Fibroblast of upper back skin (primary cell): Measurements from ENCODE around the gene RDX.
"Not testable (repeated sequence)": the region's sequence is repeated elsewhere in the genome, so short reads cannot be mapped to it uniquely, and the experiment has no call there.

Experiments
- DNase-seq: peaks from one replicate; pipeline ENCODE4 v3.0.0-alpha.2; 2013

The RDX gene

GRCh38 chr11:110296226-110297075 is at the start of gene RDX:
Gene RDX, minus strand, starts transcription at chr11:110296614. Its CDS starts 16,922 bp downstream, at chr11:110279692.
- peak; percentile 75 for DNase-seq

DNA sequence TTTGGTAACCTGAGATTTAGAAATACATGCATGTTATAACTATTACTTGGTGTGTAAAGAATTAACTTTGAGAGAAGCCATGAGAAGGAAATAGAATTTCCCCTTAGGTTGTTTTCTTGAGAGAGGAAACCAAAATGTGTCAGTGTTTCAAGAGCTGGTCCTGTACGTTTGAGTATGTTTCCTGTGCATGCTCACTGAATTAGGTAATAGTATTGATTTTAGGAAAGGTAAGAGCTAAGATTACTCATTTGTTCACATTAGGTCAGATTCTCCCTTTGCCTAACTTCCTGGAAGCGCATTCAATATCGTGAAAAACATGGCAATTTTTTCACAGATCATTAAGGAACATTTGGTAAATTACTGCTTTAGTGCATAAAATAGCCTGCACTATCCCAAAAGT is 49.3 kb upstream of the RDX start:
- DNase-seq, result no peak

GRCh38 chr11:110340436-110340835 is 44.0 kb upstream of the RDX start:
- DNase-seq, result no peak

GRCh38 chr11:110339456-110340250 is 43.2 kb upstream of the RDX start:
- no peak for DNase-seq

- DNase-seq, result no peak
Measured at GRCh38 chr11:110338684-110339083, 42.3 kb upstream of the RDX start.

DNA sequence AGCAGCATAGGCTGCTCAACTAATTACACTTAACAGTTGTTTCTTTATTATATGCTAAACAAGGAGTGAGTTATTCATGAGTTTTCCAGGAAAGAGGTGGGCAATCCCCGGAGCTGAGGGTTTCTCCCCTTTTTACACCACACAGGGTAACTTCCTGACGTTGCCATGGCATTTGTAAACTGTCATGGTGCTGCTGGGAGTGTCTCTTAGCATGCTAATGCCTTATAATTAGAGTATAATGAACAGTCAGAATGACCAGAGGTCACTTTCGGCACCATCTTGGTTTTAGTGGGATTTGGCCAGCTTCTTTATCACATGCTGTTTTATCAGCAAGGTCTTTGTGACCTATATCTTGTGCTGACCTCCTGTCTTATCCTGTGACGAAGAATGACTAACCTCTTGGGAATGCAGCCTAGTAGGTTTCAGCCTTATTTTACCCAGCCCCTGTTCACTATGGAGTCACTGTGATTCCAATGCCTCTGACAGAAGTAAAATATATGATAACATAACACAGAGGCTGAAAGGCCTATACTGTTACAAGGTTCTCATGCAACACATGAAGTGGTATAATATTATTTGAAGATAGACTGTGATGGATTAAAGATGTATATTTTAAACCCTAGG is 41.3 kb upstream of the RDX start:
- peak; percentile 18 for DNase-seq

GRCh38 chr11:110336054-110336453 is 39.6 kb upstream of the RDX start:
- DNase-seq, result no peak

GRCh38 chr11:110335358-110335757 is 38.9 kb upstream of the RDX start:
- DNase-seq, result no peak

GRCh38 chr11:110331626-110332025 is 35.2 kb upstream of the RDX start:
- DNase-seq, result no peak

- no peak for DNase-seq
Measured at GRCh38 chr11:110329445-110329844, 33.0 kb upstream of the RDX start.

- DNase-seq, result no peak
Measured at GRCh38 chr11:110327508-110327907, 31.1 kb upstream of the RDX start.

- no peak for DNase-seq
Measured at GRCh38 chr11:110323786-110324185, 27.4 kb upstream of the RDX start.

DNA sequence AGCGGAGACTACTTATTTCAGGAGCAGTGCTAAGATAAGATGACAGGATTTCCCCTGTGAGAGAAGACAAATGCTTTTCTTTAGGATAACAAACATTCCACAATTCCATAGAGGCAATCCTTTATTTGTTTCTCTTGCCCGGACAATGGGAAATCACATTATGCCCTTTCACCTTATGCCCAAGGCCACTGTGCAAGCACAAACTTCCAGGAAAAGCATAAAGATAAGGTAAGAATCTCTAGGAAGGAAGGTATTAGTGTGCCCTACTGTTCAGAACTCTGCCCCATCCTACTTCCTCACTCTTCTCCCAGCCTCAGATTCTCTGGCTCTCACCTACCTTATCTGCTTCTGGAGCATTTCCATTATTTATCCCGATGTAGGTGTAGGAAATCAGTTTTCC is 23.1 kb upstream of the RDX start:
- no peak for DNase-seq

DNA sequence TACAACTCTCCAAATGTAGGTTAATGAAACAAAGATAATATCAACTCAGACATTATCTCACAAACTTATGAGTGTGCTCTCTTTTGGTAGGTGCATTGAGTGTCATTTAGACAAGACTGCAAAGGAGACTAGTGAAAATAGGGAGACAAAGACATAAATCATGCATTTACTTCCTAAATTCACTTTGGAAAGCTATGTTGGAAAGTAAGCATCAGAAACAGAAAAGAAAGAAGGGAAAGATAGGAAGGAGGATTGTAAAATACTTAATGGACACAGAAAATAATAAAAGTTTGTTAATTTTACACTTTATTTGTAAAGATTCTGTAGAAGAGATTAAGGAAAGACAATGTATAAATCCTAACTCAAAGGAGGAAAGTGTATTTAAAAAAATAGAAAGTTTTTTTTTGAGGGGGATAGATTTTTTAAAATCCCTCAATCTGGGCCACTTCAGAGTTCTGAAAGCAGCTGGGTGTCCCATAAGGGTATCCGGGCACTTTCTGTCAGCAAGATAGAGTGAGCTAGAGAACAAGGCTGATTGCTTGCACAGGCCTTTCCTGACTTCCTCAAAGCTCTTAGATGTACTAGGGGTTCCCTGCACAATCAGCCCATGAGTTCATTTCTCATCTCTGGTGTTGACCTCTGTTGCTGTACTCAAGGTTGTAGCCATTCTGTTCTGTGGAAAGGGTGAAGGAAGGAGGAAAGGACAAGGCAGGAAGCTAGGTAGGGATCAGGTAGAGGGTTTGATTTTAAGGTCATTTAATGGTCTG is 22.4 kb upstream of the RDX start:
- no peak for DNase-seq

DNA sequence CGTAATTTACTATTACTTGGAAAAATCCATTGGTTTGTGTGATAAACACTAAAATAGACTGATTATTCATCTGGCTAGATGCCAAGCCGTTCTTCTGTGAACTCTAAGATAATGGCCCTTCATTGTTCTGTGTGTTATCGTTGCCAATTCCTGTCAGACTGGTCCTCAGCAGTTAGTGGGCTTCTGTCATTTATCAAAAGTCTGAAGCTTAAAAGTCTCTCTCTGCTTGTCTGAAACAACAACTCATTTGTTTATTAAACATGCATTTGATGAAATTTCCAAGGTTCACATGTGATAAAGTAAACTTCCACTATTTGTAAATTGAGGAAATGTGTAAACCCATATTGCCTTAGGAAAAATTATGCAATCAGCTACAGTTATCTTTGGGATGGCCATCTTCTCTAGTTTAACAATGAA is 21.1 kb upstream of the RDX start:
- peak; percentile 9 for DNase-seq

- no peak for DNase-seq
Measured at GRCh38 chr11:110314366-110315095, 18.1 kb upstream of the RDX start.

DNA sequence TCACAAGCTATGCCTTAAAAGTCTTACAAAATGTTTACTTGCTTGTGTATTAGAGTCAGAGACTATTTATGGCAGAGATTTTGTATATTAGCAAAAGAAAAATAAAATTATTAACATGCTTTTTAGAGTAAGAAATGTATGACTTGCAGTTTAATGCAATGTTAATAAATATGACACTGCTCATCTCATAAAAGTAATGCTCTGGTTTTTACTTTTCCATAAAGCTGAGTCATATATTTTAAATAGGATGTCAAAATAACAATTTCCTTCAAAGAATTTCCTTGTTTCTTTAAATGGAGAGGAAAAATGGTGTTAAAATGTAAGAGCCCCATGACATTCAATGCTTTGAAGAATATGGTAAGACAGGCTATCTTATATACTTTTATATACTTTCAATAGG is 16.3 kb upstream of the RDX start:
- DNase-seq, result no peak

GRCh38 chr11:110311783-110312579 is 15.6 kb upstream of the RDX start:
- peak; percentile 79 for DNase-seq

- no peak for DNase-seq
Measured at GRCh38 chr11:110308071-110308470, 11.7 kb upstream of the RDX start.

DNA sequence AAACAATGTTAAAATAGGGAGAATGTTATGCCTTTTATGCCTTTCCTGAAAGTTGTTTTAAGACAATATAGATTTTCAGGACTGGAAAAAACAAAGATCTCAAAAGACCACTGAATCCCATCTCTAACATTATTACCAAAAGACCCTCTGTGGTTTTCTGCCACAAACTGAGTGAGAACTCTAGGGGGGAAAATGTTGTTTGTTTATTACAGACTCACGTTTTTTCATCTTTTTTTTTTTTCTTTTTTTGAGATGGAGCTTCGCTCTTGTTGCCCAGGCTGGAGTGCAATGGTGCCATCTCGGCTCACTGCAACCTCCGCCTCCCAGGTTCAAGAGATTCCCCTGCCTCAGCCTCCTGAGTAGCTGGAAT is 9.6 kb upstream of the RDX start:
- DNase-seq, result not testable (repeated sequence)
